ENCODE data around the gene WSCD2. TPM values are rescaled to one million over a fixed set of nuclear protein-coding genes. Genes with fewer than 3 reads are reported as not detected.

Gene WSCD2
- total RNA-seq, 2 donors from 2014 or later = 0.15 to 0.74 TPM

DNA sequence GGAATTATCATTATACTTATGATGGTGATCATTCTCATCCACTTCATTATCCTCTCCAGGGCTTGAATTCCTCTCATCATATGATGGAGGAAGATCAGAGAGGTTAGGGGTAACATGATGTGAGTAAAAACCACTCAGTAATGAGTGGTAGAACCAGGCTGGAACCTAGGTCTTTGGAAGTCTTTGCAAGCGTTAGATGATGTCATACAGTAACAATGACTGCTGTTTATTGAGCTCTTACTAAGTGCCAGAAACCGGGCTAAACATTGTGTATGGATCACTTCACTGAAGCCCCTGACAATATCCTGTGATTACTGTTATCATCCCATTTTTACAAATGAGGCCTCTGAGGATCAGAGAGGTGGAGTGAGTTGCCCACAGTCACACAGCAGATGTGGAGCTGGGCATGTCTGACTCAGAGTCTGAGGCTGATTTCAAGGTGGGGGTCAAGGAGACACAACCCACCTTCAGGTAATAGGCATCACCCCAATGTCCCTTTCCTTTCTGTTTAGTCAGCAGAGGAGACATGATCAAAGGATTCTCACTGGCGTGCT lies 19.5 kb downstream of the WSCD2 start:
- H3K4me1 ChIP-seq = no peaks in the 10 kb centered on the region
- intact Hi-C loops (cut with DNase I) = no loop called here
- H3K27me3 ChIP-seq = no peaks in the 10 kb centered on the region
- no peak overlapping the region for H3K4me3 ChIP-seq
- no peak for TF ChIP-seq CTCF (IDR thresholded peaks at IDR 0.05)
- no peak overlapping the region for H3K9ac ChIP-seq (ENCODE audit: low read depth in 2 of 2, low read length in 2 of 2)
- DNase-seq = no peak
- H3K27ac ChIP-seq = no peak overlapping the region
- no peaks in the 10 kb centered on the region for H3K9me3 ChIP-seq
- H3K36me3 ChIP-seq = no peaks in the 10 kb centered on the region

DNA sequence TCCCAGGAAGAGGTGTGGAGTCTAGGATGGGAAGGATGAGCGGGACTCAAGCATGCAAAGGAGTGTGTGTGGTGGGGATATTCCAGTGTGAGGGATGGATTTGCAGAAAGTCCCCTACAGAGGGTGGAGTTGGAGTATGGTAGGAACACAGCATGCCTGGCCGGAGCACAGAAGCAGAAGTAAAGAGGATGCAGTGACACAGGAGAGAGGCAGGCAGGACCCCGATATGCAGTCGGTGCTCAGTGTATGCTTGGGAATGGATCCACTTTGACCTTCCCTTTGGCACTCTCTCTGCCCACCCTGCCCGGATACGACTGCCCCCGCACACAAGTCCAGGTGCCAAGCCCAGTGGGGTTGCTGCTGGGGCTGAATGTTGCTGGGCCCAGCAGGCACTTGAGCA lies 21.3 kb downstream of the WSCD2 start:
- Histone ChIP-seq H3K27me3 (no peaks in the 10 kb centered on the region), H3K4me3 (no peak overlapping the region), H3K9ac (ENCODE audit: low read depth in 2 of 2, low read length in 2 of 2) (no peak overlapping the region), H3K36me3 (no peaks in the 10 kb centered on the region), H3K27ac (no peak overlapping the region), H3K9me3 (no peaks in the 10 kb centered on the region), H3K4me1 (no peaks in the 10 kb centered on the region)
- TF ChIP-seq CTCF (IDR thresholded peaks at IDR 0.05) = no peak
- DNase-seq = no peak
- intact Hi-C loops (cut with DNase I) = no loop called here

DNA sequence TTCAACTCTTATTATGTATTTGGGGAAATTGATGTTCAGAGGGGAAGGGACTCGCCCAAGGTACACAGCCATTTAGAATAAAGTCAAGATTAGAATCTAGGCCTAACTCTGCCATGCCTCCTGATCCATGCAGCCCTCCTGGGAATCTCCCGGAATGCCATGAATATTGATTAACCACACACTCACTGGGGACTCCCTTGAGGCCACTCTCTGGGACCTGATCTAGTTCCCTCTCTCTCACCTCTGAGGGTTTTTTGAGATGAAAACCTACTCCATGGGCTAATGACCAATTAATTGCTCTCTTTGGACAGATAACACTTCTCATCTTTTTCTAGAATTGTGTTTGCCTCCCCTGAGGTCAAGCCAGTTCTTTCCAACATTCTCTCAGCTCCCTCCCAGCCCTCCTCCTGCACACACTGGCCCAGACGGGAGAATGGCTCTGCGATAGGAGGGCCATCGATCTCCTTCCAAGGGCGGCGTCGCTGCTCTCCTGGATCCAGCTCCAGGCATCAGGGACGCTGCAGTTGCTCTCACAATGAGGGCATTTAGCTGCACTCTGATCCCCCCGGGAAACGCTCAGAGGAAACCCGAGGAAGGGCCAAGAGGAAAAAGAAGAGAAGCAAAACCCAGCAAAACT lies 22.6 kb downstream of the WSCD2 start:
- Histone ChIP-seq H3K9me3 (no peaks in the 10 kb centered on the region), H3K9ac (ENCODE audit: low read depth in 2 of 2, low read length in 2 of 2) (no peak overlapping the region), H3K4me3 (no peak overlapping the region), H3K27ac (no peak overlapping the region), H3K36me3 (no peaks in the 10 kb centered on the region), H3K4me1 (no peaks in the 10 kb centered on the region), H3K27me3 (no peaks in the 10 kb centered on the region)
- intact Hi-C loops (cut with DNase I) = no loop called here
- TF ChIP-seq CTCF (IDR thresholded peaks at IDR 0.05) = no peak
- DNase-seq = no peak

DNA sequence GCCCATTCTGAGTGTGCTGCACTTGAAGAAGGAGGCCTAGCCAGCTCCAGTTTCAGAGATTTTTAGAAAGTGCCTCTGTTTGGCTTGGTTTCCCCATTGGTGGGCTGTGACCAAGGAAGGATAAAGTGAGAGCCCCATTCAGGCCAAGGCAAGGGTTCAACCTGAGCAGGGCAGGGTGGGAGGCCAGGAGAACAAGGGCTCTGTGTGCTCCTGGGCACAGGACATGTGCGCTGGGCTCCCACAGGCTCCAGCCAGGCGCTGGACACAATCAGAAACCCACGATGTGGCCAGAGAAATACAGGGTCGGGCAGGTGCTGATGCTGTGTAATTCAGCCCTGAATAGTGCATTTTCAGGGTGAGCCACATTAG lies 23.1 kb downstream of the WSCD2 start:
- Histone ChIP-seq H3K27ac (no peak overlapping the region), H3K4me3 (no peak overlapping the region), H3K27me3 (no peaks in the 10 kb centered on the region), H3K36me3 (no peaks in the 10 kb centered on the region), H3K4me1 (no peaks in the 10 kb centered on the region), H3K9ac (ENCODE audit: low read depth in 2 of 2, low read length in 2 of 2) (no peak overlapping the region), H3K9me3 (no peaks in the 10 kb centered on the region)
- no peak for DNase-seq
- intact Hi-C loops (cut with DNase I) = no loop called here
- no peak for TF ChIP-seq CTCF (IDR thresholded peaks at IDR 0.05)

- H3K36me3 ChIP-seq = no peaks in the 10 kb centered on the region
- no peak overlapping the region for H3K27ac ChIP-seq
- no peaks in the 10 kb centered on the region for H3K27me3 ChIP-seq
- H3K9me3 ChIP-seq = no peaks in the 10 kb centered on the region
- no peak for TF ChIP-seq CTCF (IDR thresholded peaks at IDR 0.05)
- no peaks in the 10 kb centered on the region for H3K4me1 ChIP-seq
- H3K9ac ChIP-seq (ENCODE audit: low read depth in 2 of 2, low read length in 2 of 2) = no peak overlapping the region
- intact Hi-C loops (cut with DNase I) = no loop called here
- no peak for DNase-seq
- H3K4me3 ChIP-seq = no peak overlapping the region
These were observed 27.6 kb downstream of the WSCD2 start for GRCh38 chr12:108156717-108157116.

All from colonic mucosa (tissue), 4 donors.